ENCODE measurements around the gene JUP.

The JUP gene

GRCh38 chr17:41760878-41761277 lies 25.6 kb downstream of the JUP start:
- DNase-seq (ENCODE audit: low read depth, low spot score) = no peak

- DNase-seq (ENCODE audit: low read depth, low spot score) = peak; percentile 45
Measured at GRCh38 chr17:41758601-41759000, 27.9 kb downstream of the JUP start.

GRCh38 chr17:41754066-41754465 lies 32.4 kb downstream of the JUP start:
- no peak for DNase-seq (ENCODE audit: low read depth, low spot score)

- no peak for DNase-seq (ENCODE audit: low read depth, low spot score)
Measured at GRCh38 chr17:41751288-41751687, 35.2 kb downstream of the JUP start.

- DNase-seq (ENCODE audit: low read depth, low spot score) = no peak
Measured at GRCh38 chr17:41750862-41751261, 35.6 kb downstream of the JUP start.

GRCh38 chr17:41748275-41748674 lies 38.2 kb downstream of the JUP start:
- DNase-seq (ENCODE audit: low read depth, low spot score) = no peak

- DNase-seq (ENCODE audit: low read depth, low spot score) = no peak
Measured at GRCh38 chr17:41741709-41742108, 44.8 kb downstream of the JUP start.

- no peak for DNase-seq (ENCODE audit: low read depth, low spot score)
Measured at GRCh38 chr17:41740506-41740905, 46.0 kb downstream of the JUP start.

GRCh38 chr17:41739661-41740352 lies 46.7 kb downstream of the JUP start:
- DNase-seq (ENCODE audit: low read depth, low spot score) = peak; percentile 23

GRCh38 chr17:41738801-41739112 lies 47.8 kb downstream of the JUP start:
- DNase-seq (ENCODE audit: low read depth, low spot score) = no peak

GRCh38 chr17:41738077-41738800 lies 48.3 kb downstream of the JUP start:
- peak; percentile 91 for DNase-seq (ENCODE audit: low read depth, low spot score)

- DNase-seq (ENCODE audit: low read depth, low spot score) = no peak
Measured at GRCh38 chr17:41737680-41738023, 48.9 kb downstream of the JUP start.

- no peak for DNase-seq (ENCODE audit: low read depth, low spot score)
Measured at GRCh38 chr17:41736983-41737679, 49.4 kb downstream of the JUP start.

GRCh38 chr17:41735744-41736143 lies 50.8 kb downstream of the JUP start:
- no peak for DNase-seq (ENCODE audit: low read depth, low spot score)

- no peak for DNase-seq (ENCODE audit: low read depth, low spot score)
Measured at GRCh38 chr17:41734949-41735313, 51.6 kb downstream of the JUP start.

GRCh38 chr17:41734139-41734948 lies 52.2 kb downstream of the JUP start, which contains the start of gene HAP1:
Gene HAP1, minus strand, starts transcription at chr17:41734643. Its CDS starts 9 bp downstream, at chr17:41734634.
- DNase-seq (ENCODE audit: low read depth, low spot score) = peak; percentile 65

GRCh38 chr17:41733348-41734138 lies 53.0 kb downstream of the JUP start:
- DNase-seq (ENCODE audit: low read depth, low spot score) = no peak

GRCh38 chr17:41731836-41732235 lies 54.7 kb downstream of the JUP start:
- no peak for DNase-seq (ENCODE audit: low read depth, low spot score)

GRCh38 chr17:41730479-41730878 lies 56.0 kb downstream of the JUP start:
- DNase-seq (ENCODE audit: low read depth, low spot score) = no peak

GRCh38 chr17:41728056-41728455 lies 58.5 kb downstream of the JUP start:
- DNase-seq (ENCODE audit: low read depth, low spot score) = no peak

- DNase-seq (ENCODE audit: low read depth, low spot score) = no peak
Measured at GRCh38 chr17:41725134-41725533, 61.4 kb downstream of the JUP start.

All from astrocyte of the hippocampus (primary cell).